GM12872 (cell line): Measurements from ENCODE around the gene TEDC1.

Experiments used
- CTCF ChIP-seq: IDR thresholded peaks from 3 replicates; pipeline ENCODE4 v1.5.1; 2011; ENCODE audit warnings: low read depth, mild to moderate bottlenecking, low read length, moderate library complexity; ENCODE audit not compliant: insufficient read depth

TEDC1 gene

DNA sequence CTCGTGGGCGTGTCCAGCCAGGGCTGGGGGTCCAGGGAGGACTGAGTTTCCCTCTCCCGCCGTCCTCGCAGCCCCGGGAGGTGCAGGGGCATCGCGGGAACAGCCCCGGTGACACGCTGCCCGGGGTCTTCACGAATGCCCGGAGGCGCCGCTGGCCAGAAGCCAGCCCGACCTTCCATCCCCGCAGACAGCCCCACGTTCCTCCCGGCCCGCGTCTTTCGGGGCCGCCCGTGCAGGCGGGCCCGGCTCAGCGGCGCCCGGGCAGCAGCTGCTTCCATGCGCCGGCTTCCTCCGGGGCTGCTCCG lies 827 bp upstream of the TEDC1 start:
- no peak for TF ChIP-seq CTCF

- TF ChIP-seq CTCF, result no peak
Observed at GRCh38 chr14:105491366-105491973, 424 bp downstream of the TEDC1 start.

- TF ChIP-seq CTCF, result no peak
Observed at GRCh38 chr14:105492031-105492970, 1.3 kb downstream of the TEDC1 start.

- no peak for TF ChIP-seq CTCF
Observed at GRCh38 chr14:105492971-105493871, 2.2 kb downstream of the TEDC1 start.

DNA sequence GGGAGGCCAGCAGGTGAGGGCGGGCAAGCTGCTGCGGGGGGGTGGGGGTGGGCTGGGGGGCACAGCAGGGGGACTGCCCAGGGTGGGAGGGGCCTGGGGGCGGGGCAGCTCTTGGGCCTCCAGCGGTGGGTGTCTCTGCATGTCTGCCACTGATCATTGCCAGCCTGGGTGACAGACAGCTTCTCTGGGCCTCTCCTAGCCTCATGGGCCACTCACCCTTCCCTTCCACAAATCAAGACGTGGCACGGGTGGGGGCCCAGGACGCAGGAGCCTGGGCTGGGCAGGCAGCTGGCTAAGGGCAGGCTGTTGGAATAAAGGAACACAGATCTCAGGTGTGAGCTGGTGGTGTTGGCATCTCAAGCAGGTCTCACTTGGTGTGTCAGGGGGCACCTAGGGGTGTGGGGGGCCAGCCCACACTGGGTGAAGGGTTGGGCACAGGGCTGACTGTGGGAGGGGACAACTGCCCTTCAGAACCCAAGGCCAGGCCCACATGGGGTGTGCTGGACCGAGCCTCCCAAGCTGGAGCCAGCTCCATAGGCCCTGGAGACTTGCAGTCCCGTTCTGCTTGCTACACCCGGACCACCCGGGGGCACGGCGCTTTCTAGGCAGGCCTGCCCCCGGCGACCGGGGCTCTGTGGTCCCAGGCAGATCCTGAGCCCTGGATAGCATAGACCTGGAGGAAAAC lies 3.0 kb downstream of the TEDC1 start:
- no peak for TF ChIP-seq CTCF

DNA sequence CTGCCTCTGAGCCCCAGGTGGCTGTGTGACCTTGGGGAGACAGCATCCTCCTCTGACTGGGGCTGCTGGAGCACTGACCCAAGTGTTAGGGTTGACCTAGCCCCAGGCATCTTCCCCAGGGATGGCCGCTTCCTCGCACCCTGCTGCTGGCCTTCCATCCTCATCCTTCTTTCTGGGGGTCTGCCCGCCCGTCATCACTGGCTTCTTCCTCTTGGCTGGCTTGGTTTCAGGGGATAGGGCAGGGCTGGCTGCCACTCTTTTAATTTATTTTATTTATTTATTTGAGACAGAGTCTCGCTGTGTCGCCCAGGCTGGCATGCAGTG lies 3.5 kb downstream of the TEDC1 start:
- TF ChIP-seq CTCF, result no peak
